ENCODE measurements around the gene STX10. TPM values are rescaled to one million over a fixed set of nuclear protein-coding genes. Genes with fewer than 3 reads are reported as not detected.

The STX10 gene
- 10 to 100 TPM; 18.2 to 41.5 (median 23.4) TPM for total RNA-seq
- long read RNA-seq, partial matches to known transcripts = 2 of 4 reads
- long read RNA-seq, other reads (novel, unspliced or antisense) = 1 of 4 reads

GRCh38 chr19:13150187-13150930, at the start of gene STX10, which contains the start of gene IER2:
STX10 (minus strand) TSS chr19:13150375; CDS start chr19:13150173, 202 bp downstream.
IER2 (plus strand) TSS chr19:13150411; CDS start chr19:13153187, 2,776 bp downstream.
- DNase-seq = peak; percentile 96 to 98 (median 98)

GRCh38 chr19:13198634-13199033, 48.5 kb upstream of the STX10 start:
- Histone ChIP-seq H3K27me3 (no peaks in the 10 kb centered on the region), H3K36me3 (no peaks in the 10 kb centered on the region), H3K9me3 (no peaks in the 10 kb centered on the region), H3K27ac (no peak overlapping the region), H3K4me1 (peaks cover 0 to 18% (median 7%) of the 10 kb centered on the region in 4 donors), H3K4me3 (no peak overlapping the region)
- no peak for TF ChIP-seq CTCF (IDR thresholded peaks at IDR 0.05)
- TF ChIP-seq POLR2A (IDR thresholded peaks at IDR 0.05) = no peak
- no peak for ATAC-seq
- no peak for DNase-seq
- intact Hi-C loops (cut with DNase I) = loop anchor here in 1 of 2 donors (10.0 kb wide), 1 partner anchor 66 kb away; no protein-coding TSS in a partner anchor
- WGBS (ENCODE audit: insufficient coverage, low coverage, low lambda C conversion rate, missing lambda C conversion rate) = 84% methylated on average over 10 of the region's 18 CpGs

More at GRCh38 chr19:13150187-13150930, at the start of gene STX10, which contains the start of gene IER2:
- Histone ChIP-seq H3K27me3 (no peaks in the 10 kb centered on the region), H3K4me3 (peak within 1 kb of the TSS; percentile 73 to 88 (median 77)), H3K36me3 (no peaks in the 10 kb centered on the region), H3K9me3 (no peaks in the 10 kb centered on the region), H3K4me1 (peaks cover 0 to 10% (median 5%) of the 10 kb centered on the region in 4 donors), H3K27ac (peak within 1 kb of the TSS; percentile 90 to 99 (median 98))
- ATAC-seq = peak; percentile 55 to 75 (median 64)
- intact Hi-C loops (cut with DNase I) = no loop called here
- peak; percentile 46 to 70 (median 61) for TF ChIP-seq CTCF (IDR thresholded peaks at IDR 0.05)
- TF ChIP-seq POLR2A (IDR thresholded peaks at IDR 0.05) = peak; percentile 92
- WGBS (ENCODE audit: insufficient coverage, low coverage, low lambda C conversion rate, missing lambda C conversion rate) = 0% methylated on average over 8 of the region's 51 CpGs

GRCh38 chr19:13195678-13196077, 45.5 kb upstream of the STX10 start:
- Histone ChIP-seq H3K27me3 (no peaks in the 10 kb centered on the region), H3K27ac (peak overlapping the region in 2 of 3 donors; percentile 56 to 79), H3K9me3 (no peaks in the 10 kb centered on the region), H3K4me1 (peaks cover 0 to 30% (median 12%) of the 10 kb centered on the region in 4 donors), H3K4me3 (no peak overlapping the region), H3K36me3 (no peaks in the 10 kb centered on the region)
- intact Hi-C loops (cut with DNase I) = loop anchor here in 1 of 2 donors (10.0 kb wide), 1 partner anchor 69 kb away; no protein-coding TSS in a partner anchor
- TF ChIP-seq CTCF (IDR thresholded peaks at IDR 0.05) (peak in 2 of 4 donors; percentile 27 to 36), POLR2A (IDR thresholded peaks at IDR 0.05) (no peak)
- DNase-seq (peak; percentile 75 to 91 (median 82)), ATAC-seq (peak; percentile 68 to 81 (median 74))
- WGBS (ENCODE audit: insufficient coverage, low coverage, low lambda C conversion rate, missing lambda C conversion rate) = 24% methylated on average over 7 of the region's 11 CpGs

GRCh38 chr19:13190781-13191540, 40.8 kb upstream of the STX10 start:
- peak overlapping the region; percentile 77 to 88 (median 87) for H3K27ac ChIP-seq
- TF ChIP-seq POLR2A (IDR thresholded peaks at IDR 0.05) = peak; percentile 33
- peak in 1 of 4 donors; percentile 5 for TF ChIP-seq CTCF (IDR thresholded peaks at IDR 0.05)
- peaks cover 0 to 33% (median 12%) of the 10 kb centered on the region in 4 donors for H3K4me1 ChIP-seq
- H3K4me3 ChIP-seq = peak overlapping the region in 1 of 3 donors; percentile 11
- ATAC-seq (peak; percentile 84 to 91 (median 86)), DNase-seq (peak; percentile 82 to 91 (median 88))
- 24% methylated on average over 18 of the region's 19 CpGs for WGBS (ENCODE audit: insufficient coverage, low coverage, low lambda C conversion rate, missing lambda C conversion rate)
- no peaks in the 10 kb centered on the region for H3K36me3 ChIP-seq
- no peaks in the 10 kb centered on the region for H3K9me3 ChIP-seq
- intact Hi-C loops (cut with DNase I) = loop anchor here in 1 of 2 donors (10.0 kb wide), 1 partner anchor 74 kb away; no protein-coding TSS in a partner anchor
- H3K27me3 ChIP-seq = no peaks in the 10 kb centered on the region
